ENCODE measurements around the gene C2CD2. TPM values are rescaled to one million over a fixed set of nuclear protein-coding genes. Genes with fewer than 3 reads are reported as not detected.

The C2CD2 gene
- polyA plus RNA-seq, 1 donor: 15.2 TPM

DNA sequence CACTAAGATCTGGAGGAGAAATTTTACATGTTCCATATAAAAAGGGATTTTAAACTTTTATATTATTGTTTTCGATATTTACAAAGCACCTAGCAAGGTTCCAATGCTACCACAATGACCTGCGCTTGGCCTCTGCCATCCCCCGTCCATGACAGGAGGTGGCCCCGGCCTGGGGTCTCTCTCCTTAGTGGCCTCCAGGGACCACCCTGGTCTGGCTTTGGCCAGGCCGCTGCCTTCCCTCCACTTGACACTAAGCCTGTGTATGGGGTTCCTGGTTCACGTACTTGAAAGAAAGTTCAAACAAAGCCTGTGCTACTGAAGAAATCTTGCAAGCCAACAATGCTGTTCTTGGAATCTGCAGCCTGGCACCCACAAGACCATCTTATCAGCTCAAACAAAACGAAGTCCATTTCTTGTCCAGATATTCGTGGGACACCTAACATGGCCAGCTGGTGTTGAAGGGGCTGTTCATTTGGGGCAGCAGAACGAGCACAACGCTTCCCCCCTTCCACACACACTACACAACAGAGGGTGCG, 87.5 kb downstream of the C2CD2 start:
- Histone ChIP-seq H3K4me1 (ENCODE audit: control insufficient read depth, insufficient read depth, low read length) (peaks cover 6% of the 10 kb centered on the region), H3K4me3 (ENCODE audit: low read length) (no peak overlapping the region), H3K27me3 (ENCODE audit: control insufficient read depth, insufficient read depth, low read length) (no peaks in the 10 kb centered on the region), H3K36me3 (ENCODE audit: control insufficient read depth, insufficient read depth, low read length) (no peaks in the 10 kb centered on the region), H3K27ac (ENCODE audit: low read length) (no peak overlapping the region), H3K9me3 (ENCODE audit: control insufficient read depth, low read depth, low read length) (no peaks in the 10 kb centered on the region)
- DNase-seq: peak in 1 of 2 donors; percentile 32
- no CpG with 5 or more reads among the region's 11 CpGs for WGBS (ENCODE audit: insufficient coverage, low lambda C conversion rate)

DNA sequence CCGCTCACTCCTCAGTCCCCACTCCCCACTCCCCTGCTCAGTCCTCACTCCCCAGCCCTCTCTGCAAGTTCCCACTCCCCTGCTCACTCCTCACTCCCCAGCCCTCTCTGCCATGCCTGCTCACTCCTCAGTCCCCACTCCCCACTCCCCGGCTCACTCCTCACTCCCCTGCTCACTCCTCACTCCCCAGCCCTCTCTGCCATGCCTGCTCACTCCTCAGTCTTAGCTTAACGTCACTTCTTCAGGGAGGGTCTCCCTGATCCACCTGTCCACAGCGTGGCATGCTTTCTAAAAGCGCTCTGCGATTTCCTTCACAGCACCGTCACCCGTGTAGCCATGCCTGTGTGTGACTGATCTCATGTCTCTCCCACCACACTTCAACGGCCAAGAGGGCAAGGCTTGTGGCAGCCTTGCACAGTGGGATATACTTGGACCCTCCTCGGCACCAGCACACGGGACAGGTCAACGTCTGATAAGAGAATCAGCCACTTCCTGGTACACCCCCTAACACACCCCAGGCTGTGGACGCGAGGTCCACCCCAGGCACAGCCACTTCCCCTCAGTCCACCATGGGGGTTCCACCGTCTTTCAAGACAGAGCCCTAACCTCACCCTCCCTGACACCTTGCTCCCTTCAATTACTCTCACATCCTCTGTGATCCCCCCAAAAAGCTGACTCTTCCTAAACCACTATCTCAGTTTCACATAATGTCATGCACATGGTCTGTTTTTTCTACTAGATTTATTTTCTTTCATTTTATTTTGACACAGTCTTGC, 88.6 kb downstream of the C2CD2 start:
- H3K27me3 ChIP-seq (ENCODE audit: control insufficient read depth, insufficient read depth, low read length): no peaks in the 10 kb centered on the region
- no peaks in the 10 kb centered on the region for H3K36me3 ChIP-seq (ENCODE audit: control insufficient read depth, insufficient read depth, low read length)
- no CpG with 5 or more reads among the region's 15 CpGs for WGBS (ENCODE audit: insufficient coverage, low lambda C conversion rate)
- peaks cover 6% of the 10 kb centered on the region for H3K4me1 ChIP-seq (ENCODE audit: control insufficient read depth, insufficient read depth, low read length)
- no peak overlapping the region for H3K27ac ChIP-seq (ENCODE audit: low read length)
- H3K4me3 ChIP-seq (ENCODE audit: low read length): no peak overlapping the region
- no peaks in the 10 kb centered on the region for H3K9me3 ChIP-seq (ENCODE audit: control insufficient read depth, low read depth, low read length)
- peak in 1 of 2 donors; percentile 22 for DNase-seq

DNA sequence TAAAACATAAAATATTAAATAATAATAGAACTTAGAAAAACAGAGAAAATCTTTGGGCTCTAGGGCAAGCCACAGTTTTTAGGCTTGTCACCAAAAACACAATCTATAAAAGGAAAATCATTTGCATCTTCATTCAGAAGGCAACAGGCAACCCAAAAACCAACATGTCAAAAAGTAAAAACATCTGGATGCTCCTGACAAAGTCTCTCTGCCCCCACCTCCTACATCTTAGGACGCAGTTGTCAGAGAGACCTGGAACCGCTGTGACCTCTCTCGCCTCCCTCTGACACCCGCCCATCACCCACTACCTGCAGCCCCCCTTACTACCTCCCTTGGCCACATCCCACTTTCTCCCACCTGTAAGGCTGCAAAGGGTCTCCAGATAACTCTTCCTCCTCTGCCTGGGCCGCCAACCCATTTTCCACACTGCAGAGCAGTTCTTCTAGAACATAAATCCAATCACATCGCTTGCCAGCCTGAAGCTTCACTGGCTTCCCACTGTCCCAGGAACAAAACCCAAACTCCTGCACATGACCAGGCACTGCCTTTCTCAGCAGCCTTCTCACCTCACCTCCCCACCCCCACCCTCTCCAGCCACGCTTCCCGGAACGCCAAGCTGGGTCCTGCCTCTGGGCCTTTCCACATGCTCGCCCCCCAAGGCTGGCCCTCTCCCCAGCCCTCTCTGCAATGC, 89.4 kb downstream of the C2CD2 start:
- Histone ChIP-seq H3K27ac (ENCODE audit: low read length) (no peak overlapping the region), H3K36me3 (ENCODE audit: control insufficient read depth, insufficient read depth, low read length) (peaks cover 3% of the 10 kb centered on the region), H3K4me3 (ENCODE audit: low read length) (no peak overlapping the region), H3K9me3 (ENCODE audit: control insufficient read depth, low read depth, low read length) (no peaks in the 10 kb centered on the region), H3K4me1 (ENCODE audit: control insufficient read depth, insufficient read depth, low read length) (peaks cover 6% of the 10 kb centered on the region), H3K27me3 (ENCODE audit: control insufficient read depth, insufficient read depth, low read length) (no peaks in the 10 kb centered on the region)
- no CpG with 5 or more reads among the region's 10 CpGs for WGBS (ENCODE audit: insufficient coverage, low lambda C conversion rate)
- no peak for DNase-seq

DNA sequence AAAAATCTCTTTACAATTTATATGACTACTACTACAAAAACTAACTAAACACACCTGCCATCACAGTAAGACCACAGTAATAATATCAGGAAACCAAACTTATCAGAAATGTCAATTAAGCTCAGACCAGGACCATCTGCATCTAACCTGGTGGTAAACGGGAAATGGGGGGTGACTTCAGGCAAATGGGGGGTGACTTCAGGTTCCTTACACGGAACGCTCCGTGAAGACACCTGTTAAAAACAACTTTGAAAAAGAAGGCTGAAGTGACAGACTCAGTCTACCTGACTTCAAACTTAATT, 90.4 kb downstream of the C2CD2 start:
- DNase-seq: no peak
- WGBS (ENCODE audit: insufficient coverage, low lambda C conversion rate): no CpG with 5 or more reads among the region's 4 CpGs
- Histone ChIP-seq H3K4me3 (ENCODE audit: low read length) (no peak overlapping the region), H3K27ac (ENCODE audit: low read length) (no peak overlapping the region), H3K36me3 (ENCODE audit: control insufficient read depth, insufficient read depth, low read length) (peaks cover 11% of the 10 kb centered on the region), H3K27me3 (ENCODE audit: control insufficient read depth, insufficient read depth, low read length) (no peaks in the 10 kb centered on the region), H3K9me3 (ENCODE audit: control insufficient read depth, low read depth, low read length) (no peaks in the 10 kb centered on the region), H3K4me1 (ENCODE audit: control insufficient read depth, insufficient read depth, low read length) (peaks cover 6% of the 10 kb centered on the region)

DNA sequence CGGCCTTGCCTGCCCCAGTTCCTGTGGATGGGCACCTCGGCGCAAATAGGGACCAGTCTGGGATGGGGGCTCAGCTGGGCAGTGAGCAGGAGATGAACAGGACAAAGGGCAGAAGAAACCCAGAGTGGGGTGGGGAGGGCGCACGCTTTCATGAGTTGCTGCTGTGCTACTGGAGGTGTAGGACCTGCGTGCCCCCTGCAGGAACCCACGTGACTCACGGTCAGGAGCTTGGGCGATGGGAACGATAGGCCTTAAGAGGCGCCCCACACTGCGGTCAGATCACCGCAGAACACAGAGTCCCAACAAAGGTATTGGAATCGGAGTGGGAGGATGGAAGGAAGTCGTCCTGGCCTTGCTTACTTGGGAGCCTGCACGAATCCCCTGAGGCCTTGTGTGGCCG, 91.8 kb downstream of the C2CD2 start:
- no peaks in the 10 kb centered on the region for H3K9me3 ChIP-seq (ENCODE audit: control insufficient read depth, low read depth, low read length)
- no CpG with 5 or more reads among the region's 17 CpGs for WGBS (ENCODE audit: insufficient coverage, low lambda C conversion rate)
- peaks cover 22% of the 10 kb centered on the region for H3K36me3 ChIP-seq (ENCODE audit: control insufficient read depth, insufficient read depth, low read length)
- H3K4me3 ChIP-seq (ENCODE audit: low read length): no peak overlapping the region
- no peak overlapping the region for H3K27ac ChIP-seq (ENCODE audit: low read length)
- H3K27me3 ChIP-seq (ENCODE audit: control insufficient read depth, insufficient read depth, low read length): no peaks in the 10 kb centered on the region
- DNase-seq: no peak
- peaks cover 6% of the 10 kb centered on the region for H3K4me1 ChIP-seq (ENCODE audit: control insufficient read depth, insufficient read depth, low read length)

DNA sequence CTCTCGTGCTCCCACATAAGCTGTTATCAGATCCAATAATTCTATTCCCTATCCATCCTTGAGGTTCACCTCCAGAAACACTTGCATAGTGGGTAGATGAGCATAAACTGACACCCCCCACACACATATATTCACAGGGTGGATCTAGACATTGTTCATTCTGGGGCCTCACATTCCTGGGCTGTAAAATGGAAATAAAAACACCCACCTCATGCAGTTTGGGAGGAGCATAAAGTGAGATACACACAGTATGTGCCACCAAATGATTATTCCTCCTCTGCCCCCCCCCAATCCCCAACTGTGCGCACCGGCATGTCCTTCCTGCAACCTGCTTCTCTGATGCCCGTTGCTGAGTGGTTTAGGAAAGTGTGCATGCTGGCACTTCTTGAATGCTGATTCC, 92.6 kb downstream of the C2CD2 start:
- no CpG with 5 or more reads among the region's 4 CpGs for WGBS (ENCODE audit: insufficient coverage, low lambda C conversion rate)
- Histone ChIP-seq H3K4me1 (ENCODE audit: control insufficient read depth, insufficient read depth, low read length) (peaks cover 1% of the 10 kb centered on the region), H3K36me3 (ENCODE audit: control insufficient read depth, insufficient read depth, low read length) (peaks cover 29% of the 10 kb centered on the region), H3K4me3 (ENCODE audit: low read length) (no peak overlapping the region), H3K27me3 (ENCODE audit: control insufficient read depth, insufficient read depth, low read length) (no peaks in the 10 kb centered on the region), H3K9me3 (ENCODE audit: control insufficient read depth, low read depth, low read length) (no peaks in the 10 kb centered on the region), H3K27ac (ENCODE audit: low read length) (no peak overlapping the region)
- DNase-seq: no peak

DNA sequence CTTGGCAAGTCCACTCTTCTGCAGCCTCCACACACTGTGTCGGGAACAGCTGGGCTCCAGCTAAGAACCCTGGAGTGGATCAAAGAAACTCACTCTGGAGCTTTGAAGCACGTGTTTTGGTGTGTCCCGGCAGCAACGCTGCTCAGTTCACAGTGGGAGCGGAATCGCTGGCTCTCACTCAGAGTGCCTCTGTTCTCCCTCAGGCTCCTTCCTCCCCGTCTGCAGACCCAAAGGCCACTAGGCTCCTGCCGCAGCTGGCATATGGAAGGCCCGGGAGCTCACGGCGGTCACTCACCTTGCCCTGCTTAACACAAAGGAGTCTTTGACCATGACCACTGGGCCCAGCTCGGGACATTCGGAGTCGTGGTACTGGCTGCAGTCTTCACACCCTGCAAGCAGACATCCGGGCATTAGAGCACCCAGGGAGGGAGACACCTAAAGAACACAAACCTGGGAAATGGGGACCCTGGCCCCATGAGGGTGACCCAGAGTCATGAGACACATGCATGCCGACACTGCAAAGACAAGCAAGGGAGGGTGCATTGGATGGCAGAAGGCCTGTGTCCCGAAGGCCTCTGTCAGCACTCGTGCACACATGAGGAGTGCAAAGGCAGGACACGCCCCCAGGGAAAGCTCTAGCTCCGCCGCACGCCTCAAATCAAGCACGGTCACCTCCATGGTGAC, 94.4 kb downstream of the C2CD2 start:
- no peak for DNase-seq
- H3K9me3 ChIP-seq (ENCODE audit: control insufficient read depth, low read depth, low read length): no peaks in the 10 kb centered on the region
- no peak overlapping the region for H3K27ac ChIP-seq (ENCODE audit: low read length)
- H3K36me3 ChIP-seq (ENCODE audit: control insufficient read depth, insufficient read depth, low read length): peaks cover 42% of the 10 kb centered on the region
- H3K4me1 ChIP-seq (ENCODE audit: control insufficient read depth, insufficient read depth, low read length): no peaks in the 10 kb centered on the region
- no peak overlapping the region for H3K4me3 ChIP-seq (ENCODE audit: low read length)
- WGBS (ENCODE audit: insufficient coverage, low lambda C conversion rate): no CpG with 5 or more reads among the region's 23 CpGs
- H3K27me3 ChIP-seq (ENCODE audit: control insufficient read depth, insufficient read depth, low read length): no peaks in the 10 kb centered on the region

DNA sequence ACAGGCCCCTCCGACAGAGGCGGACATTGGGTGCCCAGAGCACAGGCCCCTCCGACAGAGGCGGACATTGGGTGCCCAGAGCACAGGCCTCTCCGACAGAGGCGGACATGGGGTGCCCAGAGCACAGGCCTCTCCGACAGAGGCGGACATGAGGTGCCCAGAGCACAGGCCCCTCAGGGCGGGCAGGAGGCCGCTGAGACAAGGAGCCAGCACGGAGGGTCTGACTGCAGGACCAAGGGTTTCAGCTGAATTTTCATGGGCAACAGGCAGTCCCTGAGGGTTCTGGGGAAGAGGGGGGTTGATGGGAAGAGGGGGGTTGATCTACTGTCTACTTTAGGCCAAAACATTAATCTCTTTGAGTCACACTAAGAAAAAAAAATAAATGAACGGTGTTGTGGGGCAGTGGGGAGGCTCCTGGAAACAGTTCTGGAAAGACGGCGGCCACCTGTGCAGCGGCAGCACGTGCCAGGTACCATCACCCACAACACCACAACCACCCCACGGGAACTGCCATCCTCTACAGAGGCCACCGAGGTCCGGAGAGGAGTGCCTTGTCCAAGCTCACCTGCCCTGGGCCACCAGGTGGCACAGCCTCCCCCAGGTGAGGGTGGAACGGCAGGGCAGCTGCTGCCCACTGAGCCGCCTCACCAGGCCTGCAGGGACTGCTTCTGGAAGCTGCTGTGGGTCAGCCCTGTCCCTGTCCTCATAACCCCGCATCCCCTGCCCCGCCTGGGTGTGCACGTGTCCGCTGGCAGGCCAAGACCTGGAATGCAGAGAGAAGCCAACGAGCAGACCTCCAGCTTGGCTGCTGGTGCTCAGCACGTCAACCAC, 95.1 kb downstream of the C2CD2 start:
- H3K36me3 ChIP-seq (ENCODE audit: control insufficient read depth, insufficient read depth, low read length): peaks cover 49% of the 10 kb centered on the region

DNA sequence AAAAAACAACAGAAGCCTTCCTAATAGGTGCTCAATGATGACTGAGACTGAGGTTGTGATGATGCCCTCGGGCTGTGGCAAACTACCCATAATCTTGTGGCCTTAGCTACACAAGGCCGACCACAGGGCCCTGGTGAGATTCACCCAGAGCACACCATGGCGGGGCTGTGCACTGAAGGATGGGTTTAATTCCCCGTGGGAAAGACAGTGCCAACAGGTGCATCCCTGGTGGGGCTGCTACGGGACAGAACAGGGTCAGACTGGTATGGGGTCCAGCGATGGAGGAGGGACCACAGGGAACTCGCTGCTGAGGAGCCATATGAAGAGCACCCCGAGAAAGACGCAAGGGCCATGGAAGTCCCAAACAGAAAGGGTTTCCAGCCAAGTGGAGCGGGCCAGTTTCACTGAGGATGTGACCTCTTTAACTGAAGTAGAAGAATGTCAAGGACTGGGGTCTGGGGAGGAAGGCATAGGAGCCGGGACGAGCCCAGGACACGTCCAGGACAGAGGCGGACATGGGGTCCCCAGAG, 96.0 kb downstream of the C2CD2 start:
- H3K36me3 ChIP-seq (ENCODE audit: control insufficient read depth, insufficient read depth, low read length): peaks cover 54% of the 10 kb centered on the region
- no peaks in the 10 kb centered on the region for H3K9me3 ChIP-seq (ENCODE audit: control insufficient read depth, low read depth, low read length)
- no peak overlapping the region for H3K4me3 ChIP-seq (ENCODE audit: low read length)
- H3K27ac ChIP-seq (ENCODE audit: low read length): no peak overlapping the region
- no peaks in the 10 kb centered on the region for H3K4me1 ChIP-seq (ENCODE audit: control insufficient read depth, insufficient read depth, low read length)
- WGBS (ENCODE audit: insufficient coverage, low lambda C conversion rate): no CpG with 5 or more reads among the region's 14 CpGs
- no peak for DNase-seq
- no peaks in the 10 kb centered on the region for H3K27me3 ChIP-seq (ENCODE audit: control insufficient read depth, insufficient read depth, low read length)

More for the DNA sequence above, 95.1 kb downstream of the C2CD2 start:
- no CpG with 5 or more reads among the region's 27 CpGs for WGBS (ENCODE audit: insufficient coverage, low lambda C conversion rate)
- no peak overlapping the region for H3K27ac ChIP-seq (ENCODE audit: low read length)
- no peaks in the 10 kb centered on the region for H3K27me3 ChIP-seq (ENCODE audit: control insufficient read depth, insufficient read depth, low read length)
- DNase-seq: no peak
- no peak overlapping the region for H3K4me3 ChIP-seq (ENCODE audit: low read length)
- no peaks in the 10 kb centered on the region for H3K9me3 ChIP-seq (ENCODE audit: control insufficient read depth, low read depth, low read length)
- no peaks in the 10 kb centered on the region for H3K4me1 ChIP-seq (ENCODE audit: control insufficient read depth, insufficient read depth, low read length)

DNA sequence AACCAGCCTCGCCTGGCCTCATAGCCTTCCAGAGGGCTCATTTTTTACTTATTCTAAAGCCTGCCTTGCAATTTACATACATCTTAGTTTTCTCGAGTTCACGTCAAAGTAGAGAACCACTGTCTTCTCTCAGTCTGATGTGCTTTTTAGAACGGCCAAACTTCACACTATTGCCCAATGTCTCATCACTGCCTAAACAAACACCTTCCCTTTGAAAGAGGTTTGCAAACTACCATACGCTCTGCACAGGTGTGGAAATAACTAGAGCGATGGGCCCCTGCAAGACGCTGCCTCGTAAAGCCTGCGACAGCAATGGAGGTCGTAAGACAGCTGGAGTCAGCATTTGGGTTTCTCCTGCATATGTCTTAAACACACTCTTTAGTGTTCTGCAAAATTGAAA, 97.2 kb downstream of the C2CD2 start:
- H3K4me3 ChIP-seq (ENCODE audit: low read length): no peak overlapping the region
- DNase-seq: no peak
- H3K36me3 ChIP-seq (ENCODE audit: control insufficient read depth, insufficient read depth, low read length): peaks cover 64% of the 10 kb centered on the region
- no peaks in the 10 kb centered on the region for H3K27me3 ChIP-seq (ENCODE audit: control insufficient read depth, insufficient read depth, low read length)
- WGBS (ENCODE audit: insufficient coverage, low lambda C conversion rate): 100% methylated on average over 2 of the region's 10 CpGs
- H3K9me3 ChIP-seq (ENCODE audit: control insufficient read depth, low read depth, low read length): no peaks in the 10 kb centered on the region
- no peaks in the 10 kb centered on the region for H3K4me1 ChIP-seq (ENCODE audit: control insufficient read depth, insufficient read depth, low read length)
- H3K27ac ChIP-seq (ENCODE audit: low read length): no peak overlapping the region

All from large intestine (tissue), 3 donors.